D721Med (cell line): ENCODE data around the gene SORCS1.

Source experiments
- DNase-seq: peaks from one replicate; pipeline ENCODE4 v3.0.0; 2011; ENCODE audit warnings: low spot score; ENCODE audit not compliant: insufficient read length
- FAIRE-seq: peaks from 2 replicates; lab custom pipeline; 2011; peaks lifted over from hg19 to GRCh38; lab: Jason Lieb, UNC
- TF ChIP-seq, protein P1 (sequence below): IDR thresholded peaks from 2 replicates; pipeline ENCODE4 v1.5.1; 2012; ENCODE audit warnings: mild to moderate bottlenecking, control low read depth; ENCODE audit not compliant: insufficient read depth; ENCODE audit errors: missing control alignments

Gene SORCS1

DNA sequence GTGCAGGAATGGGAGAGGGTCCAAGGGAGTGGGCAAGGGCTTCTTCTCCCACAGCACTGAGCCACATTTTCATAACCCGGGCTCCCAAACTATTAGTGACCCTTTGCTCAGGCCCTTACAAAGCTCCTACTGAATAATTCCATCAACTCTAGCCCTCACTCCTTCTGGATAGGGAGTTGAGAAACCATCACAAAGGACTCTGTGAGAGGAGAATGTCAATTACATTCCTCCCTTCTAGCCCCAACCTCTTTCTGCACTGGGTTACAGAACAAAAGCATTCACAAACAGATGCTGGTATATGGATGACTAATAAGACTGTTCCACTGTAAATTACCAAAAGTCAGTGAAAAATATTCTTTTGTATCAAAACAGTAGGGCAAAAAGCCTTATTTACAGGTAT, 203.7 kb downstream of the SORCS1 start:
- FAIRE-seq (no peak), DNase-seq (no peak)
- TF ChIP-seq, protein P1, sequence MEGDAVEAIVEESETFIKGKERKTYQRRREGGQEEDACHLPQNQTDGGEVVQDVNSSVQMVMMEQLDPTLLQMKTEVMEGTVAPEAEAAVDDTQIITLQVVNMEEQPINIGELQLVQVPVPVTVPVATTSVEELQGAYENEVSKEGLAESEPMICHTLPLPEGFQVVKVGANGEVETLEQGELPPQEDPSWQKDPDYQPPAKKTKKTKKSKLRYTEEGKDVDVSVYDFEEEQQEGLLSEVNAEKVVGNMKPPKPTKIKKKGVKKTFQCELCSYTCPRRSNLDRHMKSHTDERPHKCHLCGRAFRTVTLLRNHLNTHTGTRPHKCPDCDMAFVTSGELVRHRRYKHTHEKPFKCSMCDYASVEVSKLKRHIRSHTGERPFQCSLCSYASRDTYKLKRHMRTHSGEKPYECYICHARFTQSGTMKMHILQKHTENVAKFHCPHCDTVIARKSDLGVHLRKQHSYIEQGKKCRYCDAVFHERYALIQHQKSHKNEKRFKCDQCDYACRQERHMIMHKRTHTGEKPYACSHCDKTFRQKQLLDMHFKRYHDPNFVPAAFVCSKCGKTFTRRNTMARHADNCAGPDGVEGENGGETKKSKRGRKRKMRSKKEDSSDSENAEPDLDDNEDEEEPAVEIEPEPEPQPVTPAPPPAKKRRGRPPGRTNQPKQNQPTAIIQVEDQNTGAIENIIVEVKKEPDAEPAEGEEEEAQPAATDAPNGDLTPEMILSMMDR: no peak

- TF ChIP-seq, protein P1: no peak
- no peak for DNase-seq
- no peak for FAIRE-seq
Observed at GRCh38 chr10:106959521-106959920, 205.0 kb downstream of the SORCS1 start.

- no peak for FAIRE-seq
- TF ChIP-seq, protein P1: no peak
- DNase-seq: no peak
Observed at GRCh38 chr10:106958589-106959361, 205.7 kb downstream of the SORCS1 start.

GRCh38 chr10:106957823-106958588, 206.5 kb downstream of the SORCS1 start:
- TF ChIP-seq, protein P1: no peak
- FAIRE-seq: no peak
- no peak for DNase-seq

- FAIRE-seq (no peak), DNase-seq (no peak)
- TF ChIP-seq, protein P1: no peak
Observed at GRCh38 chr10:106956216-106956915, 208.1 kb downstream of the SORCS1 start.

GRCh38 chr10:106955133-106955532, 209.4 kb downstream of the SORCS1 start:
- DNase-seq: no peak
- no peak for FAIRE-seq
- TF ChIP-seq, protein P1: no peak
